ENCODE measurements around the gene CD300LF. TPM values are rescaled to one million over a fixed set of nuclear protein-coding genes. Genes with fewer than 3 reads are reported as not detected.

Gene CD300LF
- total and polyA plus RNA-seq, 7 donors = 0.27 to 8.3 (median 3.3) TPM; not detected in 3

- intact Hi-C loops (cut with DNase I) = no loop called here
- Histone ChIP-seq H3K4me1 (no peaks in the 10 kb centered on the region), H3K9me3 (no peaks in the 10 kb centered on the region), H3K36me3 (no peaks in the 10 kb centered on the region), H3K27me3 (no peaks in the 10 kb centered on the region), H3K27ac (no peak overlapping the region), H3K4me3 (no peak overlapping the region)
- DNase-seq = no peak
- TF ChIP-seq POLR2A (IDR thresholded peaks at IDR 0.05) = no peak
- TF ChIP-seq CTCF (IDR thresholded peaks at IDR 0.05) = no peak
- TF ChIP-seq EP300 (IDR thresholded peaks at IDR 0.05) = no peak
- TF ChIP-seq POLR2AphosphoS5 (IDR thresholded peaks at IDR 0.05) = no peak
- WGBS, 2 donors = 92 to 94% methylated on average over 4 of the region's 4 CpGs
Observed at GRCh38 chr17:74720506-74720905, 7.8 kb upstream of the CD300LF start.

GRCh38 chr17:74715144-74715543 lies 2.4 kb upstream of the CD300LF start:
- Histone ChIP-seq H3K4me1 (no peaks in the 10 kb centered on the region), H3K27me3 (peaks cover 0 to 9% (median 8%) of the 10 kb centered on the region in 3 donors), H3K4me3 (no peak overlapping the region), H3K36me3 (no peaks in the 10 kb centered on the region), H3K27ac (no peak overlapping the region), H3K9me3 (no peaks in the 10 kb centered on the region)
- intact Hi-C loops (cut with DNase I) = no loop called here
- whole genome bisulfite sequencing, 2 donors = 10 to 45% methylated on average over 4 of the region's 4 CpGs
- no peak for DNase-seq
- no peak for TF ChIP-seq POLR2AphosphoS5 (IDR thresholded peaks at IDR 0.05)
- no peak for TF ChIP-seq CTCF (IDR thresholded peaks at IDR 0.05)
- TF ChIP-seq EP300 (IDR thresholded peaks at IDR 0.05) = no peak
- TF ChIP-seq POLR2A (IDR thresholded peaks at IDR 0.05) = no peak

- Histone ChIP-seq H3K27ac (no peak overlapping the region), H3K4me1 (no peaks in the 10 kb centered on the region), H3K27me3 (peaks cover 0 to 9% (median 8%) of the 10 kb centered on the region in 3 donors), H3K9me3 (no peaks in the 10 kb centered on the region), H3K4me3 (no peak overlapping the region), H3K36me3 (no peaks in the 10 kb centered on the region)
- TF ChIP-seq CTCF (IDR thresholded peaks at IDR 0.05) (no peak), POLR2AphosphoS5 (IDR thresholded peaks at IDR 0.05) (no peak), POLR2A (IDR thresholded peaks at IDR 0.05) (no peak), EP300 (IDR thresholded peaks at IDR 0.05) (no peak)
- intact Hi-C loops (cut with DNase I) = no loop called here
- WGBS, 2 donors = 76 to 84% methylated on average over 12 of the region's 12 CpGs
- DNase-seq = no peak
Observed at GRCh38 chr17:74713171-74713755, 540 bp upstream of the CD300LF start.

- 67 to 74% methylated on average over 7 of the region's 7 CpGs for WGBS, 2 donors
- intact Hi-C loops (cut with DNase I) = no loop called here
Observed at GRCh38 chr17:74712301-74712700, 422 bp downstream of the CD300LF start.

More at GRCh38 chr17:74712301-74712700, 422 bp downstream of the CD300LF start:
- Histone ChIP-seq H3K9me3 (no peaks in the 10 kb centered on the region), H3K27ac (no peak overlapping the region), H3K4me1 (no peaks in the 10 kb centered on the region), H3K4me3 (peak overlapping the region in 1 of 4 donors; percentile 4), H3K27me3 (peaks cover 0 to 9% (median 8%) of the 10 kb centered on the region in 3 donors), H3K36me3 (no peaks in the 10 kb centered on the region)
- TF ChIP-seq CTCF (IDR thresholded peaks at IDR 0.05) (no peak), POLR2A (IDR thresholded peaks at IDR 0.05) (no peak), POLR2AphosphoS5 (IDR thresholded peaks at IDR 0.05) (no peak), EP300 (IDR thresholded peaks at IDR 0.05) (no peak)
- no peak for DNase-seq
